ENCODE data around the gene FAM227B.

FAM227B gene

GRCh38 chr15:49436751-49437150 is 183.9 kb downstream of the FAM227B start:
- Histone ChIP-seq H3K36me3 (ENCODE audit: insufficient read depth, low read length) (no peaks in the 10 kb centered on the region), H3K4me3 (no peak overlapping the region), H3K27ac (no peak overlapping the region), H3K9me3 (ENCODE audit: low read depth, low read length) (no peaks in the 10 kb centered on the region), H3K9ac (ENCODE audit: insufficient read length) (no peak overlapping the region)
- TF ChIP-seq POLR2AphosphoS5 (IDR thresholded peaks at IDR 0.05; ENCODE audit: borderline replicate concordance, low read depth, low read length) (no peak), FOXP2 (optimal IDR thresholded peaks at IDR 0.05; ENCODE audit: control extremely low read depth, extremely low read length, insufficient read depth) (no peak), EZH2 (IDR thresholded peaks at IDR 0.05) (no peak)
- DNase-seq (ENCODE audit: low read depth, low spot score) = no peak

DNA sequence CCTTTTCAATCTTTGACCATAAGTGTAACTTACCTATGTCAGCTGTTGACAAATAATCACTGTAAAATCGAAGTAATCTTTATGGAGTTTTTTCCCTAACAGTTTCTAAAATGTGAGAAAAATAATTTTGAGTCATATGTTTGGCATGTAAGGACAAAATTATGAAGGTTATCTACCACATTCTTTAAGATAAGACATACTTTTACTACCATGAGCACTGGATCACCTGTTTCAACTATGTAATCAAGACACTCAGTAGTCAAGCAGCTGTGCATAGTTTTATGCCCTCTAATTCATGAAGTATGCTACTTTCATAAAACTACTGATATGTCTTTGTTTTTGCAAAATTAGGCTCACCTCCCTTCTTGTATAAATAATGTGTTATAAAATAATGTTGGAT is 185.4 kb downstream of the FAM227B start:
- H3K27ac ChIP-seq = no peak overlapping the region
- DNase-seq (ENCODE audit: low read depth, low spot score) = no peak
- H3K4me3 ChIP-seq = no peak overlapping the region
- H3K9me3 ChIP-seq (ENCODE audit: low read depth, low read length) = no peaks in the 10 kb centered on the region
- TF ChIP-seq POLR2AphosphoS5 (IDR thresholded peaks at IDR 0.05; ENCODE audit: borderline replicate concordance, low read depth, low read length) (no peak), FOXP2 (optimal IDR thresholded peaks at IDR 0.05; ENCODE audit: control extremely low read depth, extremely low read length, insufficient read depth) (no peak), EZH2 (IDR thresholded peaks at IDR 0.05) (no peak)
- no peaks in the 10 kb centered on the region for H3K36me3 ChIP-seq (ENCODE audit: insufficient read depth, low read length)
- H3K9ac ChIP-seq (ENCODE audit: insufficient read length) = no peak overlapping the region

DNA sequence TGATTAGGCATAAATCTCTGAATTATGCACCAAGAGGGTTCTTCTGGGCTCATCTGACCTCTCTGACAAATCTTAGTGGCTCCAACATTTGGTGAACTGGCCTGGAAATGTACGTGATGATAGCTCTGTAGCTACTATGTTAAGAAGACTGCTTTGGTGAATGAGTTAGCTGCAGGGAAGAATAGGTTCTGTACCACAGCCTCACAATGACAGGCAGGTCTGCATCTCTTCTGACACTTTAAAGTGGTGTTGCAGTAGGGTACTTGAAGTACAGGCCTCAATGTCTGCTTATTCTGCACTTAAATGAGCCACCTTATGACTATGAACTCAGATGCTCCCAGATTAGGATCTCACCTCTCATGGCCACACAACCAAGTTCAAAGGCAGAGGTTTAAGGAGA is 190.6 kb downstream of the FAM227B start:
- no peak overlapping the region for H3K9ac ChIP-seq (ENCODE audit: insufficient read length)
- no peak overlapping the region for H3K4me3 ChIP-seq

GRCh38 chr15:49428409-49429095 is 192.1 kb downstream of the FAM227B start:
- no peak for DNase-seq (ENCODE audit: low read depth, low spot score)
- no peak for TF ChIP-seq FOXP2 (optimal IDR thresholded peaks at IDR 0.05; ENCODE audit: control extremely low read depth, extremely low read length, insufficient read depth)
- no peaks in the 10 kb centered on the region for H3K36me3 ChIP-seq (ENCODE audit: insufficient read depth, low read length)
- no peak overlapping the region for H3K4me3 ChIP-seq
- no peak overlapping the region for H3K9ac ChIP-seq (ENCODE audit: insufficient read length)
- no peak overlapping the region for H3K27ac ChIP-seq
- no peaks in the 10 kb centered on the region for H3K9me3 ChIP-seq (ENCODE audit: low read depth, low read length)

More for the DNA sequence above, 190.6 kb downstream of the FAM227B start:
- no peaks in the 10 kb centered on the region for H3K9me3 ChIP-seq (ENCODE audit: low read depth, low read length)
- no peak for DNase-seq (ENCODE audit: low read depth, low spot score)
- H3K36me3 ChIP-seq (ENCODE audit: insufficient read depth, low read length) = no peaks in the 10 kb centered on the region
- no peak overlapping the region for H3K27ac ChIP-seq
- TF ChIP-seq EZH2 (IDR thresholded peaks at IDR 0.05) (no peak), FOXP2 (optimal IDR thresholded peaks at IDR 0.05; ENCODE audit: control extremely low read depth, extremely low read length, insufficient read depth) (no peak)

- Histone ChIP-seq H3K4me3 (no peak overlapping the region), H3K27ac (no peak overlapping the region), H3K9me3 (ENCODE audit: low read depth, low read length) (no peaks in the 10 kb centered on the region), H3K36me3 (ENCODE audit: insufficient read depth, low read length) (no peaks in the 10 kb centered on the region), H3K9ac (ENCODE audit: insufficient read length) (no peak overlapping the region)
- no peak for DNase-seq (ENCODE audit: low read depth, low spot score)
- TF ChIP-seq FOXP2 (optimal IDR thresholded peaks at IDR 0.05; ENCODE audit: control extremely low read depth, extremely low read length, insufficient read depth) = no peak
- TF ChIP-seq EZH2 (IDR thresholded peaks at IDR 0.05) = no peak
- no peak for TF ChIP-seq POLR2AphosphoS5 (IDR thresholded peaks at IDR 0.05; ENCODE audit: borderline replicate concordance, low read depth, low read length)
These were observed 193.2 kb downstream of the FAM227B start for GRCh38 chr15:49427372-49427771.

GRCh38 chr15:49424954-49425353 is 195.7 kb downstream of the FAM227B start:
- Histone ChIP-seq H3K9ac (ENCODE audit: insufficient read length) (no peak overlapping the region), H3K4me3 (no peak overlapping the region), H3K36me3 (ENCODE audit: insufficient read depth, low read length) (no peaks in the 10 kb centered on the region), H3K9me3 (ENCODE audit: low read depth, low read length) (no peaks in the 10 kb centered on the region), H3K27ac (no peak overlapping the region)
- TF ChIP-seq POLR2AphosphoS5 (IDR thresholded peaks at IDR 0.05; ENCODE audit: borderline replicate concordance, low read depth, low read length) (no peak), FOXP2 (optimal IDR thresholded peaks at IDR 0.05; ENCODE audit: control extremely low read depth, extremely low read length, insufficient read depth) (no peak), EZH2 (IDR thresholded peaks at IDR 0.05) (no peak)
- DNase-seq (ENCODE audit: low read depth, low spot score) = no peak

DNA sequence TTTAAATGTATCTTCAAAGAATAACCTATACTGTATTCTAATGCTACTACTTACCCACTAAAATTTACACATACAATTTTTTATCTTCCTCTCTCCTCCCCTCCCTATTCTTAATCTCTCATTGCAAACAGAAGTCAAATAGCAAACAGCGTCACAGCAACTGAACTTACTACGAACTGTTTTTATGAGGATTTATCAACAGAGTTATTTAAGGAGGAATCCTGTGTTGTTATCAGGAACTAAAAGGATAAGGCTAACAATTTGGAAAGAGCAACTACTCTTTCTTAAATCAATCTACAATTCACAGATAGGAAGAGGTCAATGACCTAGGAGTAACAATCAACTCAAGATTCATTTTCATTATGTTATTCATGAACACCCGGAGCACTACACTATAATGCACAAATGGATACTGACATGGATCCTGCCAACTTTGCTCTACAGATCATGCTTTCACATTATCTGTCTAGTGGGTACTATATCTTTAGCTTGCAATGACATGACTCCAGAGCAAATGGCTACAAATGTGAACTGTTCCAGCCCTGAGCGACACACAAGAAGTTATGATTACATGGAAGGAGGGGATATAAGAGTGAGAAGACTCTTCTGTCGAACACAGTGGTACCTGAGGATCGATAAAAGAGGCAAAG is 196.6 kb downstream of the FAM227B start:
- no peak for TF ChIP-seq POLR2AphosphoS5 (IDR thresholded peaks at IDR 0.05; ENCODE audit: borderline replicate concordance, low read depth, low read length)
- no peak for TF ChIP-seq EZH2 (IDR thresholded peaks at IDR 0.05)
- TF ChIP-seq FOXP2 (optimal IDR thresholded peaks at IDR 0.05; ENCODE audit: control extremely low read depth, extremely low read length, insufficient read depth) = no peak
- Histone ChIP-seq H3K4me3 (no peak overlapping the region), H3K36me3 (ENCODE audit: insufficient read depth, low read length) (no peaks in the 10 kb centered on the region), H3K9me3 (ENCODE audit: low read depth, low read length) (no peaks in the 10 kb centered on the region), H3K27ac (no peak overlapping the region), H3K9ac (ENCODE audit: insufficient read length) (no peak overlapping the region)
- DNase-seq (ENCODE audit: low read depth, low spot score) = no peak

DNA sequence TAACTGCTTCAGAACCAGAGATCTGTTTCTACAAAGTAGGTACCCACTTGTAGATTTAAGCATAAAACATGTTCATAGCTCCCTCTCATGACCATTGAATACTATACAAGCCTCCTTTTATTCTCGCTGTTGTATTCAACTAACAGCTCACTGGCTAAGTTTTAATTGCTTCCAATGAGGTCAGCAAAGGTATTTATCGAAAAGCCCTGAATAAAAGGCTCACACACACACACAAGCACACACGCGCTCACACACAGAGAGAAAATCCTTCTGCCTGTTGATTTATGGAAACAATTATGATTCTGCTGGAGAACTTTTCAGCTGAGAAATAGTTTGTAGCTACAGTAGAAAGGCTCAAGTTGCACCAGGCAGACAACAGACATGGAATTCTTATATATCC is 197.6 kb downstream of the FAM227B start, which contains the start of gene FGF7:
Gene FGF7 (plus strand): TSS at position 222 of the 400 bp plus-strand sequence. CDS start 1,056 bp downstream, outside the sequence.
- Histone ChIP-seq H3K9ac (ENCODE audit: insufficient read length) (peak within 1 kb of the TSS; percentile 28), H3K9me3 (ENCODE audit: low read depth, low read length) (no peaks in the 10 kb centered on the region), H3K4me3 (peak within 1 kb of the TSS; percentile 43), H3K36me3 (ENCODE audit: insufficient read depth, low read length) (no peaks in the 10 kb centered on the region), H3K27ac (no peak within 1 kb of the TSS)
- no peak for DNase-seq (ENCODE audit: low read depth, low spot score)
- TF ChIP-seq POLR2AphosphoS5 (IDR thresholded peaks at IDR 0.05; ENCODE audit: borderline replicate concordance, low read depth, low read length) (no peak), FOXP2 (optimal IDR thresholded peaks at IDR 0.05; ENCODE audit: control extremely low read depth, extremely low read length, insufficient read depth) (no peak), EZH2 (IDR thresholded peaks at IDR 0.05) (no peak)

All from SK-N-MC (cell line).